GM12801 (cell line): ENCODE results near the gene DISP3.

ENCODE experiments used
- TF ChIP-seq, protein P1 (sequence below): IDR thresholded peaks from one replicate; pipeline ENCODE4 v1.5.1; 2011; ENCODE audit warnings: control low read depth; ENCODE audit not compliant: insufficient read length; ENCODE audit errors: extremely low read depth

Gene DISP3

DNA sequence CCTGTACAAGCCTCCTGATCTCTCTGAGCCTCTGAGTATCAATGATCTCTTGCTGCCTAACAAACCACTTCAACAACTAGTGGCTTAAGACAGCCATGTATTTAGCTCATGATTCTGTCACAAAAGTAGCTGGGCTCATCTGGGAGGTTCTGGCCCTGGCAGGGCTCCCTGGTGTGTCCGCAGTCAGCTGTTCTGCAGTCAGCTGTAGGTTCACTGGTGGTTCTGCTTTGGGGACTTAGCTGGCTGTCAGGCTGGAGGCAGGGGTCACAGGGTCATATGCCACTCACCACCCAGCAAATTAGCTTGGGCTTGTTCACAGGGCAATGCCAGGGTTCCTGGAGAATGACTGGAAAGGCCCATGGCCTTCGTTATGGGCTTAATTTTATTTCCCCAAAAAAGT, 64.8 kb downstream of the DISP3 start:
- TF ChIP-seq, protein P1, sequence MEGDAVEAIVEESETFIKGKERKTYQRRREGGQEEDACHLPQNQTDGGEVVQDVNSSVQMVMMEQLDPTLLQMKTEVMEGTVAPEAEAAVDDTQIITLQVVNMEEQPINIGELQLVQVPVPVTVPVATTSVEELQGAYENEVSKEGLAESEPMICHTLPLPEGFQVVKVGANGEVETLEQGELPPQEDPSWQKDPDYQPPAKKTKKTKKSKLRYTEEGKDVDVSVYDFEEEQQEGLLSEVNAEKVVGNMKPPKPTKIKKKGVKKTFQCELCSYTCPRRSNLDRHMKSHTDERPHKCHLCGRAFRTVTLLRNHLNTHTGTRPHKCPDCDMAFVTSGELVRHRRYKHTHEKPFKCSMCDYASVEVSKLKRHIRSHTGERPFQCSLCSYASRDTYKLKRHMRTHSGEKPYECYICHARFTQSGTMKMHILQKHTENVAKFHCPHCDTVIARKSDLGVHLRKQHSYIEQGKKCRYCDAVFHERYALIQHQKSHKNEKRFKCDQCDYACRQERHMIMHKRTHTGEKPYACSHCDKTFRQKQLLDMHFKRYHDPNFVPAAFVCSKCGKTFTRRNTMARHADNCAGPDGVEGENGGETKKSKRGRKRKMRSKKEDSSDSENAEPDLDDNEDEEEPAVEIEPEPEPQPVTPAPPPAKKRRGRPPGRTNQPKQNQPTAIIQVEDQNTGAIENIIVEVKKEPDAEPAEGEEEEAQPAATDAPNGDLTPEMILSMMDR: no peak

GRCh38 chr1:11546456-11546855, 67.5 kb downstream of the DISP3 start:
- TF ChIP-seq, protein P1: no peak

- TF ChIP-seq, protein P1: no peak
Measured at GRCh38 chr1:11550664-11551283, 71.8 kb downstream of the DISP3 start.

DNA sequence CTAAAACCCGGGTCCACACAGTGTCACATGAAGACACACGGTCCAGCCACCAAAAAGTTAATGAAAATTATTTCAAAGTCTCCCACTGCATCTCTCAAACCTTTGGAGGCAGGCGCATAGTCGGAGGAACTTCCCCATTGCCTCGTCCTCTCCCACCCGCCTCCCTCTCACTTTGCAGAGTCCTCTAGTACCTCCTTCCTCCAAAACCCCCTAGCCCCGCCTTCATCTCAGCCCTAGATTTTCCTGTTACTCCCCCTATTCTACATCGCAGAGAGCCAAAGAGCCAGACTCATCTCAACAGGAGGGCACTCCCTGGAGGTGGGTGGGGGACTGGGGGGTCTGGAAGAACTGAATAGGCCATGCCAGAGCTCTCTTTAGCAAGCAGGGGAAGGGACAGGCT, 79.3 kb downstream of the DISP3 start:
- TF ChIP-seq, protein P1: no peak

DNA sequence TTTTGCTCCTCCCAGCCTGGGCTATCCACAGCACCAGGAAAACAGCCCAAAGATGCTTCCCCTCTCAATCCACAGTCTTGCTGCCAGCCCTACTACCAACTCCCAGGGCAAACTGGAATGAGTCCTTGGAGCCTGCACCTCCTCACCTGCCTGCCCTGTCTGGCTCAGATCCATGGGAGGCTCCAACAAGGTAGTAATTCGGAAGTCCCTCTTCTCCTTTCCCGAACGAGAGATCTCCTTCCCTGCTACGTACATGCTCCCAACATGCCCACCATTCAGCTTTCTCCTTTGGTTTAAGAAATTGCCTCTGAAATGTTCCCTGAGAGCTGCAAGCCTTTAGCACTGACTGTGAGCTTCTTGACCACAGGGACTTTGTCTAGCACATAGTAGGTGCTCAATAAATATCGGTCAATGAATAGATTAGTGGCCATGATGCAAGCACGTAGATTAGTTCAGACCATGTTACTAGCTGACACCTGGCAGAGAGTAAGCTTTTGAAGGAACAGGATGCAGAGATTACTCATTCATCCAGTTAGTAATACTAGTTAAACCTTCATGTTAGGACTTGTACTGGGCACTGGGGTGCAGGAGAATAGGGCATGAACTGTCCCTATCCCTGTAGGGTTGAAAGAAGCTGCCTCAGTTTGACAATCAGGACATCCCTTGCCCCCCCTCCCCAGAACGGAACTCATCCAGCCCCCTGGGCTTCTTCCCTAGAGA, 80.1 kb downstream of the DISP3 start:
- TF ChIP-seq, protein P1: no peak

DNA sequence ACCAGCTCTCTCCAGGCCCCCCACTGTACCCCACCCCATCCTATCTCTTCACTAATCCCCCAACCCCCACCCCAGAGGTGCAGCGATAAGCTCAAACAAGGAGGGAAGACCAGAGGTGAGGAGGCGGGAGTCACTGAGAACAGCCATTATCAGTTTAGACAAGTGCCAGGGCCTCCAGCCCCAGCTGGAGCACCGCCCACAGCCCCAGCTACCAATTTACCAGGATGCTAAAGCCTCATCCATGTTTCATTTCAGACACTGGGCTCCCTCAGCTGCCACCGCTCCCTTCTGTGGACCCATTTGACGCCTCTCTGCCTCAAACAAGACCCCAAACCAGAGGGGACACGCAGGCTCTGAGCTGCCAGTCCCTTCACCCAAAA, 80.6 kb downstream of the DISP3 start:
- TF ChIP-seq, protein P1: no peak

GRCh38 chr1:11560061-11560460, 81.1 kb downstream of the DISP3 start:
- TF ChIP-seq, protein P1: no peak
